H1 (cell line): ENCODE data around the gene BPIFB2. TPM values are rescaled to one million over a fixed set of nuclear protein-coding genes. Genes with fewer than 3 reads are reported as not detected.

ENCODE experiments used
- BRCA1 ChIP-seq: IDR thresholded peaks from 2 replicates; pipeline ENCODE4 v1.6.1; 2012; ENCODE audit warnings: low read depth, low read length, improper control_type of control experiment
- CBX5 ChIP-seq: fragments of 300-800, 300-1000 bp; sonication (generic); IDR thresholded peaks from 2 replicates; pipeline ENCODE4 v1.7.1; 2016; ENCODE audit warnings: antibody characterized with exemption, low read length, low read depth
- CHD7 ChIP-seq: fragments of 300-600 bp; sonication (generic); IDR thresholded peaks from 2 replicates; pipeline ENCODE4 v1.7.1; 2012; ENCODE audit warnings: low read length, moderate library complexity, mild to moderate bottlenecking, inconsistent platforms; ENCODE audit not compliant: insufficient replicate concordance
- CREB1 ChIP-seq: IDR thresholded peaks from 2 replicates; pipeline ENCODE4 v1.6.1; 2012; ENCODE audit warnings: inconsistent platforms
- EP300 ChIP-seq, 2 experiments: IDR thresholded peaks; 1 replicate in 1 of 2; 2 replicates in 1 of 2; pipeline ENCODE4 v1.6.1; 2011 to 2012; ENCODE audit warnings: low read depth in 2 of 2, low read length in 2 of 2, mild to moderate bottlenecking in 2 of 2, borderline replicate concordance in 1 of 2, inconsistent platforms in 1 of 2, moderate library complexity in 1 of 2
- HDAC2 ChIP-seq, 2 experiments: fragments of 300-600 bp in 1 of 2; sonication (generic) in 1 of 2; IDR thresholded peaks; 2 replicates each; pipeline ENCODE4 v1.6.1; 2011 to 2012; ENCODE audit warnings: low read depth in 2 of 2, low read length in 2 of 2, mild to moderate bottlenecking in 2 of 2, moderate library complexity in 2 of 2, borderline replicate concordance in 1 of 2, inconsistent platforms in 1 of 2
- RAD21 ChIP-seq, 2 experiments: IDR thresholded peaks in 1 of 2; conservative IDR thresholded peaks in 1 of 2; 2 replicates each; pipeline ENCODE4 v1.6.1; 2011; ENCODE audit warnings: low read depth in 2 of 2, low read length in 2 of 2, improper control_type of control experiment in 1 of 2, inconsistent platforms in 1 of 2, mild to moderate bottlenecking in 1 of 2, moderate library complexity in 1 of 2
- TBP ChIP-seq: IDR thresholded peaks from 2 replicates; pipeline ENCODE4 v1.6.1; 2011; ENCODE audit warnings: low read depth, low read length, improper control_type of control experiment
- polyA plus RNA-seq, 7 experiments: library from polyadenylated mRNA; depleted of rRNA in 3 of 7; stranded (reverse) in 5 of 7; unstranded in 2 of 7; fragments of >200 nt in 5 of 7; fragments of 200-250 nt in 2 of 7; gene quantifications; 1 replicate in 5 of 7; 2 replicates in 1 of 7; 4 replicates in 1 of 7; pipeline versions ENCODE4 v1.2.1 to v1.2.3, GENCODE V29; 2011 to 2013; ENCODE audit warnings: missing spikeins in 2 of 7, mixed read lengths in 2 of 7
- total RNA-seq: library from RNA; stranded (reverse); fragmentation: NEBNext Ultra II Directional; extraction: Animal tissue kit (Norgen Biotek cat#: 25700); gene quantifications from 2 replicates; pipeline ENCODE4 v1.2.1, GENCODE V29; 2021

Gene BPIFB2
- total and polyA plus RNA-seq, 2 of the 8 experiments (the other 6 are each of a cell fraction or from before 2014, with no cell fraction given): not detected

GRCh38 chr20:32960849-32961731 lies 46.4 kb upstream of the BPIFB2 start (continued):
- TF ChIP-seq CHD7: no peak
- no peak for TF ChIP-seq HDAC2 (IDR thresholded peaks at IDR 0.05; ENCODE audit: borderline replicate concordance in 1 of 2, low read depth in 2 of 2, low read length in 2 of 2)
- TF ChIP-seq CREB1: no peak
- no peak for TF ChIP-seq CBX5
- TF ChIP-seq TBP: no peak
- no peak for TF ChIP-seq RAD21 (IDR thresholded peaks at IDR 0.05 in 1 of 2, conservative IDR thresholded peaks at IDR 0.05 in 1 of 2; ENCODE audit: low read depth in 2 of 2, low read length in 2 of 2)
- TF ChIP-seq BRCA1: no peak
- TF ChIP-seq EP300 (IDR thresholded peaks at IDR 0.05; ENCODE audit: borderline replicate concordance in 1 of 2, low read depth in 2 of 2, low read length in 2 of 2): no peak
